NOMO-1 treated with dmso at 0.1 percent for 144 hours (cell line): ENCODE results near the gene PEAR1.

Experiments used
- DNase-seq: peaks from one replicate; lab custom pipeline; 2025; ENCODE audit not compliant: unreplicated experiment; lab: John Stamatoyannopoulos, UW

Gene PEAR1

GRCh38 chr1:156881101-156881500 is 12.4 kb upstream of the PEAR1 start:
- DNase-seq = no peak

GRCh38 chr1:156881663-156882062 is 11.9 kb upstream of the PEAR1 start:
- DNase-seq = no peak

- no peak for DNase-seq
Observed at GRCh38 chr1:156882543-156882942, 11.0 kb upstream of the PEAR1 start.

- no peak for DNase-seq
Observed at GRCh38 chr1:156883919-156884318, 9.6 kb upstream of the PEAR1 start.

GRCh38 chr1:156884560-156885184 is 8.8 kb upstream of the PEAR1 start:
- no peak for DNase-seq

- no peak for DNase-seq
Observed at GRCh38 chr1:156885314-156885713, 8.2 kb upstream of the PEAR1 start.

- no peak for DNase-seq
Observed at GRCh38 chr1:156885880-156886355, 7.6 kb upstream of the PEAR1 start.

GRCh38 chr1:156886583-156887281 is 6.8 kb upstream of the PEAR1 start:
- no peak for DNase-seq

GRCh38 chr1:156887317-156887716 is 6.2 kb upstream of the PEAR1 start:
- no peak for DNase-seq

- DNase-seq = no peak
Observed at GRCh38 chr1:156887734-156888133, 5.8 kb upstream of the PEAR1 start.

- peak; percentile 38 for DNase-seq
Observed at GRCh38 chr1:156889802-156890580, 3.5 kb upstream of the PEAR1 start.

- DNase-seq = peak; percentile 77
Observed at GRCh38 chr1:156892190-156893047, 1.1 kb upstream of the PEAR1 start.

- DNase-seq = no peak
Observed at GRCh38 chr1:156894001-156894400, 483 bp downstream of the PEAR1 start.

- no peak for DNase-seq
Observed at GRCh38 chr1:156894711-156895454, 1.4 kb downstream of the PEAR1 start.

- DNase-seq = no peak
Observed at GRCh38 chr1:156895455-156895812, 1.9 kb downstream of the PEAR1 start.

GRCh38 chr1:156895927-156896326 is 2.4 kb downstream of the PEAR1 start:
- DNase-seq = no peak

GRCh38 chr1:156896490-156897033 is 3.0 kb downstream of the PEAR1 start:
- no peak for DNase-seq

- DNase-seq = no peak
Observed at GRCh38 chr1:156897078-156897825, 3.7 kb downstream of the PEAR1 start.

GRCh38 chr1:156898161-156898566 is 4.6 kb downstream of the PEAR1 start:
- peak; percentile 22 for DNase-seq
